ENCODE data around the gene RHOJ. TPM values are rescaled to one million over a fixed set of nuclear protein-coding genes. Genes with fewer than 3 reads are reported as not detected.

The RHOJ gene
- total and polyA plus RNA-seq, 2 experiments from 2014 or later, result 2.1 to 3.2 TPM

DNA sequence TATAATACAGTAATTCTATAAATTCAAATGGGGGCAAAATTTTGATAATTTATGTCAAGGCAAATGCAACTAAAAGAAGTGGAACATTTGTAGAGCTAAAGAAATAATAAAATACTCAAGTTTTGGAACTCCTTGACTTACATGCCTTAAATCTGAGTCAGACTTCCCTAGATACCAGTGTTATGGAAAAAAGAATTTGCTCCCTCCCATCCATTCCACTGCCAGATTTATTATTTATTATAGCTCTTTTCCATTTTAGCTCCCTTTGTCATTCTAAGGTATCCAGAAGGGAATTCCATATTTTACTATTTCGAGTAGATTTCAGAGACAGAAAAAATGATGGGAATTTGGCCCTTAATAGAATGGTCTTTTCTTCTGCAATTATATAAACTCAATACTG lies 44.0 kb downstream of the RHOJ start:
- Histone ChIP-seq H3K36me3 (replicated peaks; ENCODE audit: insufficient read depth, low read depth) (no peaks in the 10 kb centered on the region), H3K79me2 (no peaks in the 10 kb centered on the region), H3K9me2 (replicated peaks; ENCODE audit: insufficient read depth) (no peaks in the 10 kb centered on the region), H3K27me3 (no peaks in the 10 kb centered on the region), H3K27ac (no peak overlapping the region), H3K9me3 (ENCODE audit: low read depth) (no peaks in the 10 kb centered on the region), H4K20me1 (ENCODE audit: insufficient read depth, poor library complexity, severe bottlenecking) (no peaks in the 10 kb centered on the region), H2AFZ (no peak overlapping the region), H3K4me2 (no peak overlapping the region), H3K4me1 (ENCODE audit: insufficient read depth) (no peaks in the 10 kb centered on the region), H3K4me3 (no peak overlapping the region)
- no peak for TF ChIP-seq EZH2phosphoT487 (IDR thresholded peaks at IDR 0.05; ENCODE audit: low read depth, severe bottlenecking, unreplicated experiment)
- TF ChIP-seq CTCF (IDR thresholded peaks at IDR 0.05; ENCODE audit: poor library complexity), result no peak
- TF ChIP-seq EZH2 (IDR thresholded peaks at IDR 0.05; ENCODE audit: borderline replicate concordance), result no peak
- WGBS (ENCODE audit: low lambda C conversion rate, missing lambda C conversion rate), result 77% methylated on average over 1 of the region's 1 CpG
- no peak for DNase-seq (ENCODE audit: low spot score)

GRCh38 chr14:63249092-63249491 lies 44.8 kb downstream of the RHOJ start:
- no peak overlapping the region for H3K4me3 ChIP-seq
- DNase-seq (ENCODE audit: low spot score), result no peak
- no peaks in the 10 kb centered on the region for H3K79me2 ChIP-seq
- no peak overlapping the region for H3K4me2 ChIP-seq
- H2AFZ ChIP-seq, result no peak overlapping the region
- no peak for TF ChIP-seq EZH2phosphoT487 (IDR thresholded peaks at IDR 0.05; ENCODE audit: low read depth, severe bottlenecking, unreplicated experiment)
- no peak for TF ChIP-seq CTCF (IDR thresholded peaks at IDR 0.05; ENCODE audit: poor library complexity)
- no peak for TF ChIP-seq EZH2 (IDR thresholded peaks at IDR 0.05; ENCODE audit: borderline replicate concordance)
- no peaks in the 10 kb centered on the region for H3K9me3 ChIP-seq (ENCODE audit: low read depth)
- H3K27me3 ChIP-seq, result no peaks in the 10 kb centered on the region
- no peak overlapping the region for H3K27ac ChIP-seq
- H3K9me2 ChIP-seq (replicated peaks; ENCODE audit: insufficient read depth), result no peaks in the 10 kb centered on the region
- no peaks in the 10 kb centered on the region for H3K4me1 ChIP-seq (ENCODE audit: insufficient read depth)
- no peaks in the 10 kb centered on the region for H4K20me1 ChIP-seq (ENCODE audit: insufficient read depth, poor library complexity, severe bottlenecking)
- no peaks in the 10 kb centered on the region for H3K36me3 ChIP-seq (replicated peaks; ENCODE audit: insufficient read depth, low read depth)
- WGBS (ENCODE audit: low lambda C conversion rate, missing lambda C conversion rate), result 81% methylated on average over 2 of the region's 2 CpGs

GRCh38 chr14:63257299-63257698 lies 53.1 kb downstream of the RHOJ start:
- WGBS (ENCODE audit: low lambda C conversion rate, missing lambda C conversion rate), result 31% methylated on average over 4 of the region's 4 CpGs

More at GRCh38 chr14:63257299-63257698, 53.1 kb downstream of the RHOJ start:
- Histone ChIP-seq H3K9me3 (ENCODE audit: low read depth) (no peaks in the 10 kb centered on the region), H3K79me2 (no peaks in the 10 kb centered on the region), H3K27ac (no peak overlapping the region), H4K20me1 (ENCODE audit: insufficient read depth, poor library complexity, severe bottlenecking) (no peaks in the 10 kb centered on the region), H3K4me2 (no peak overlapping the region), H3K36me3 (replicated peaks; ENCODE audit: insufficient read depth, low read depth) (no peaks in the 10 kb centered on the region), H3K4me3 (no peak overlapping the region), H3K27me3 (no peaks in the 10 kb centered on the region), H2AFZ (no peak overlapping the region), H3K9me2 (replicated peaks; ENCODE audit: insufficient read depth) (no peaks in the 10 kb centered on the region), H3K4me1 (ENCODE audit: insufficient read depth) (no peaks in the 10 kb centered on the region)
- no peak for DNase-seq (ENCODE audit: low spot score)
- no peak for TF ChIP-seq CTCF (IDR thresholded peaks at IDR 0.05; ENCODE audit: poor library complexity)

Measured in hepatocyte (in vitro differentiated cells).